COR-L47 (cell line): ENCODE results near the gene SLC25A46.
"Not testable (repeated sequence)": the region's sequence is repeated elsewhere in the genome, so short reads cannot be mapped to it uniquely, and the experiment has no call there.

ENCODE experiments used
- DNase-seq: peaks from one replicate; lab custom pipeline; 2025; lab: John Stamatoyannopoulos, UW

SLC25A46 gene

DNA sequence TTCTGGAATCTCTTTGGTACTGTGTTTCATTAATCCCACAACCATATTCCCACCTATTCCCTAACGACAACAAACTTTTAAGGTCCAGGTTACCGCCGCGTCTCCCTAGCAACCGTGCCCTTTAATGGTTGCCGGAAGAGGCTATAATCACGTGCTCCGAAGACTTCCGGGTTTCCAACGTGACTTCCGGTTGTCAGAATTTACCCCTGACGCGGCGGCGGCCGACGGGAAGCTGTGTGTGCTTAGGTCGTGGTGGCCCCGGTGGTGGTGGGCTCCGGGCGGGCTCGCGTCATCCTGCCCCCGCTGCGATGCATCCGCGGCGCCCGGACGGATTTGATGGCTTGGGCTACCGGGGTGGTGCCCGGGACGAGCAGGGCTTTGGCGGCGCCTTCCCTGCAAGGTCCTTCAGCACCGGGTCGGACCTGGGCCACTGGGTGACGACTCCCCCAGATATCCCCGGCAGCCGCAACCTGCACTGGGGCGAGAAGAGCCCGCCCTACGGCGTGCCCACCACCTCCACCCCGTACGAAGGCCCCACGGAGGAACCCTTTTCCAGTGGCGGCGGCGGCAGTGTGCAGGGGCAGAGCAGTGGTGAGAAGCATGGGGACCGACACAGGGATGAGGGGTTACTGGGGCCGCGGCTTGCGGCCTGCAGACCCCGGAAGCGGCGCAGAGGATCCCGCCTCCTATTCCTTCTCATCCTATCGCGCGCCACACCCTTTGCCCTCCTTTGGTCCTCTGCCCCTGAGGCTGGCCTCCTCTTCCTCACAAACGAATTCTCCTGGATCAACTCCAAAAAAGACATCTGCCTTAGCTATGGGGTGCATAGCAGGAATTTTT lies at the start of gene SLC25A46:
TSS of gene SLC25A46 (plus strand) at position 196 of the 840 bp plus-strand sequence. CDS start at position 309, 113 bp downstream.
- peak; percentile 79 for DNase-seq

DNA sequence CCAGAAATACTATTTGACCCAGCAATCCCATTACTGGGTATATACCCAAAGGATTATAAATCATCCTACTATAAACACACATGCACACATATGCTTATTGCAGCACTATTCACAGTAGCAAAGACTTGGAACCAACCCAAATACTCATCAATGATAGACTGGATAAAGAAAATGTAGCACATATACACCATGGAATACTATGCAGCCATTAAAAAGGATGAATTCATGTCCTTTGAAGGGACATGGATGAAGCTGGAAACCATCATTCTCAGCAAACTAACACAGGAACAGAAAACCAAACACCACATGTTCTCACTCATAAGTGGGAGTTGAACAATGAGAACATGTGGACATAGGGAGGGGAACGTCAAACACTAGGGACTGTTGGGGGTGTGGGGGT lies 48.2 kb upstream of the SLC25A46 start:
- not testable (repeated sequence) for DNase-seq

DNA sequence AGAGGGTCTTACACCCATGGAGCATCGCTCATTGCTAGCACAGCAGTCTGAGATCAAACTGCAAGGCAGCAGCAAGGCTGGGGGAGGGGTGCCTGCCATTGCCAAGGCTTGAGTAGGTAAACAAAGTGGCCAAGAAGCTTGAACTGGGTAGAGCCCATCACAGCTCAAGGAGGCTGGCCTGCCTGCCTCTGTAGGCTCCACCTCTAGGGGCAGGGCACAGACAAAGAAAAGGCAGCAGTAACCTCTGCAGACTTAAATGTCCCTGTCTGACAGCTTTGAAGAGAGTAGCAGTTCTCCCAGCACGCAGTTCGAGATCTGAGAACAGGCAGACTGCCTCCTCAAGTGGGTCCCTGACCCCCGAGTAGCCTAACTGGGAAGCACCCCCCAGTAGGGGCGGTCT lies 46.1 kb upstream of the SLC25A46 start:
- DNase-seq = not testable (repeated sequence)

DNA sequence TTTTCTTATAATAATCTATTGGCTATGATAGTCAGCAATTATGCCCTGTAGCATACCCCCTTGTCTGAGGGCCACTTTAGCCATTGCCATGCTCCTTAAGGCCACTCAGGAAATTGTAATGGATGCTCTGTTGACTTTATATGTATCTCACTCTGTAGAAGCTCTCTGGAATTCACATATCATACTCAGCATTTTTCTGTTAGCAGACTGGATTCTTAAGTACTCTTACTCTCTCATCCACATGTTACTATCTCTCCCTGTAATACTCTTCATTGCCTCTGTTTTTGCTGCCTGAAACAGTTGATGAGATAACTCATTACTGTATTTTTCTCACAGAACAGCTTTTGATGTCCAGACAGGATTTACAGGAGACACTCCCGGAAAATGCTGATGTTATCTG lies 36.5 kb upstream of the SLC25A46 start:
- no peak for DNase-seq

DNA sequence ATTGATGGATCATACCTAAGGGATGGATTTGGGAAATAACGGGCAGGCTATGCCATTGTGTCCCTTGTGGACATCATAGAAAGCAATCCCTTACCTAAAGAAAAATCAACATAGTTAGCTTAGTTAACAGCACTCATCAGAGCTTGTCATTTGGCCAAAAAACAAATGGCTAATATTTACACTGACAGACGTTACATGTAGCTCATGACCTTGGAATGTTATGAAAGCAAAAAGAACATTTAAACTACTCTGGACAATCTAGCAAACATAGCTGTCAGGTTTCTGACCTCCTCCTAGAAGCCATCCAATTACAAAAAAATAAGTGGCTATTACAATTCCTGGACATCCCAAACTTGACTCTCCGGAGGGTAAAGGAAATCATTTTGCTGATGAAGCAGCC lies 36.1 kb upstream of the SLC25A46 start:
- no peak for DNase-seq

DNA sequence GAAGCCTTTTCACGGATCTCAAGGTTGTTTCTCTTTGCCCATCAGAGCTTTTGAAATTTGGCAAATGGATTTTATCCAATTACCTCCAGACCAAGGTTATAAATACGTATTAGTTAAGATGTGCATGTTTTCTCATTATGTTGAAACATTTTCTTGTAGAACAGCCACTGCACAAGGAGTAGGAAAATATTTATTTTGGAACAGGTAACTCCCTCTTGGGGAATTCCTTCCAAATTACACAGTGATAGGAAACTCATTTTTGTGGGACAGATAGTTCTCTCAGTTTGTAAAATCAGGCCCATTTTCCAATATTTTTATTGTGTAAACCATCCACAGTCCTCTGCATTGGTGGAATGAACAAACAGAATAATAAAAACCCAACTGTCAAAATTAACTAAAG lies 35.3 kb upstream of the SLC25A46 start:
- DNase-seq = no peak

DNA sequence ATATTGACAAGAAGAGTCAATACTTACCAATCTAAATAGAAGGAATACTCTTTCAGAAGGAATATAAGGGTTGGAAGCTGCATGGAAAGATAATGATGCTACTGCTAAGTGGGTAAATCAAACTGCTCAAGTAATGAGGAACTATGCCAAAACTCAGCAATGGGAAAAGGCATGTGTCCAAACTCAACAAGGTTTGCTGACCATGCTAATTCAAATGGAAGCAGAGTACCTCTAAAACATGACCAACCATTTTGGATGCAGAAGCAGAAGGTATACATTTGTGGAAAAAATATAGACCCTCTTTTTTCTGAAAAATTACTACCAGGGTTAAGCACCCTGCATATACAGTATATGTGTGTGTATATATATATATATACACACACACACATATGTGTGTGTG lies 33.5 kb upstream of the SLC25A46 start:
- no peak for DNase-seq

DNA sequence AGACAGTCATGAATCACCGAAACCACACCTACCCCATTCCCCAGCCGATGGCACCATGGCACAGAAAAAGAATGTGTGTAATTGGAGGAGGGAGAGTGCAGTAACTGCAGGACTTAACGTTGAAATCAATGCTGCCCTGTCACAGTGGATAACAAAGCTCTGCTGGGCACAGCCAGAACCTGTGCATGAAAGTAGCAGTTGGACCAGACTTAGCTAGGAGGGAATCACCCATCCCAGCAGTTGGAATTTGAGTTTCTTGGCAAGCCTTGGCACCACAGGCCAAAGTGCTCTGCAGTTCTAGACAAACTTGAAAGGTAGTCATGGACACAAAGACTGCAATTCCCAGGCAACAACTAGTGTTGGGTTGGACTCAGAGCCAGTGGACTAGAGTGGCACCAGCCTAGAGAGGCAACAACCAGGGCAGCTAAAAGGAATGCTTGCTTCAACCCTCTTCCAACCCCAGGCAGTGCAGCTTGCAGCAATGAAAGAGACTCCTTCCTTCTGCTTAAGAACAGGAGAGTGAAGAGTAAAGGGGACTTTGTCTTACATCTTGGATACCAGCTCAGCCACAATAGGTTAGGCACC lies 31.5 kb upstream of the SLC25A46 start:
- no peak for DNase-seq

DNA sequence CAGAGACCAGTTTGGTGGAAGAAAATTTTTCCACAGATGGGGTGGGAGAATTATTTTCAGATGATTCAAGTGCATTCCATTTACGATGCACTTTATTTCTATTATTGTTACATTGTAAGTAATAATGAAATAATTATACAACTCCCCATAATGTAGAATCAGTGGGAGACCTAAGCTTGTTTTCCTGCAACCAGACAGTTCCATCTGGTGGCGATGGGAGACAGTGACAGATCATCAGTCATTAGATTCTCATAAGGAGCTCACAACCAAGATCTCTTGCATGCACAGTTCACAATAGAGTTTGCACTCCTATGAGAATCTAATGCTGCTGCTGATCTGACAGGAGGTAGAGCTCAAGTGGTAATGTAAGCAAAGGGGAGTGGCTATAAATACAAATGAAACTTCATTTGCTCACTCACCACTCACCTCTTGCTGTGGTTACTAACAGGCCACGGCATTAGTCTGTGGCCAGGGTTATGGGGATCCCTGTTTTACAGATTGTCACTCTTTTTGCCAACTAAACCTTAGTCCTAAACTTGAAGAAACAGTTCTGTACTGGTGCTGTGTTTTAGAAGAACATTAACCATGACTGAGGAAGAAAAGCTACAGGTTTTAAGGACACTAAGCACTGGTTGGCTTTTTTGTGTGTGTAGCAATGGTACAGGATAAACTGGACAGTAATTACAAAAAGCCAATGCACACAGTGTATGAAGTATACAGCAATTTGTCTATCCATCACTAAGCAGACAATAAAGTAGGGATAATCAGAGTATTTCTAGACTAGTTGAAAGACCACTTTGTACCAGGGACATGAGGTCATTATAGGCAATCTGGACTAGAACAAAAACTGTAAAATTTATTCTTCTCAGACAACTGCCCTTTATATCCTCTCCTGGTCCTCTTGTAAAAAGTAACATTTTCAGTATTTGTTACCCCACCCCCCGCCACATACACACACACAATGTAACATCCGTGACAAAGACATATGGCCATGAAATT lies 22.3 kb upstream of the SLC25A46 start:
- no peak for DNase-seq

DNA sequence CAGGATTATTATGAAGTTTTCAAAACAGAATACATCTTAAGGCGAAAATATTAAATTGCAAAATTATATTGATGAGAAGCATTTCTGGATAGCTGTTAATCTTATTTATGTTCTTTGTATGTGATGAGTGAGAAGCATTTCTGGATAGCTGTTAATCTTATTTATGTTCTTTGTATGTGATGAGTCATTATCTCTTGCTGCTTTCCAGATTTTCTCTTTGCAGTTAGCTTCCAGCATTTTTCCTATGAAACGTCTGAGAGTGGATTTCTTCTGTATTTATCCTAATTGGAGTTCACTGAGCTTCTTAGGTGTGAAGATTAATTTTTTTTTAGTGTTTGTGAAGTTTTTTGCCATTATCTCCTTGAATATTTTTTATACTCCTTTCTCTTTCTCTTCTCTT lies 20.5 kb upstream of the SLC25A46 start:
- no peak for DNase-seq

DNA sequence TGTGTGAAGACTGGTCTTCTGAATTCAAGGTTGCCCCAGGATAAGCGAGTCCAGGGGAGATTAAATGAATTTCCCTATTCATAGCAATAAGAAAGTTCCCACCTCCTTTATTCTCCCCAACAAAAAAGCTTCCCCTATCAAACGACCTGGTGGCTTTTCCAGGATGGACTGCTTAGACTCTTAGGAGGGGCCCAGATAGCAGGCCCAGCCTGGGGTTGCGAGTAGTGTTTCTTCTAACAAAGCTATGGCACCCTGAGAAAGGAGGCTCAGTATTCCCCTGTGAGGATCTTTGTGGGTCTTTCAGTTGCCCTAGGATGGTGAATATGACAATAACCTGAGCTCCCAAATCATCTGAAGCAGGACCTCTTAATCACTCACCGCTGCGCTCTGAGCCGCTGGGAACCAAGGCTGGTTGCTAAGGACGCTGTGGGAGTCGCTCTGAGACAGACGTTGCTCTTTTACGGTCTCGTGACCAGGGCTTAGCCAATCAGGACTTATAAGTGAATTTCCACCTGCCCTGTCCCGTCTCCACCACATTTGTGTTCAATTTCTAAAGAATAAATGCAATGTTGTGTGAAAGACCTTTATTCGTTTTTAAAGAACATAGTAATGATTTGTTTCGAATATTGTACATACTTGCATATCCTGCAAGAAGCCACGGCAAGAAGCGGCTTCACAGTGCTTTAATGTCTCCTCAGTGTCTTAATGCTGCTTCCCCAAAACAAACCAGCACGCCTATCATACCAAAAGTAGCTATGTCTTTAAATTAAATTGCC lies 12.4 kb upstream of the SLC25A46 start, which contains the start of gene TMEM232:
TSS of gene TMEM232 (minus strand) at position 423 of the 776 bp plus-strand sequence. CDS start 59,319 bp downstream, outside the sequence.
- peak; percentile 78 for DNase-seq

DNA sequence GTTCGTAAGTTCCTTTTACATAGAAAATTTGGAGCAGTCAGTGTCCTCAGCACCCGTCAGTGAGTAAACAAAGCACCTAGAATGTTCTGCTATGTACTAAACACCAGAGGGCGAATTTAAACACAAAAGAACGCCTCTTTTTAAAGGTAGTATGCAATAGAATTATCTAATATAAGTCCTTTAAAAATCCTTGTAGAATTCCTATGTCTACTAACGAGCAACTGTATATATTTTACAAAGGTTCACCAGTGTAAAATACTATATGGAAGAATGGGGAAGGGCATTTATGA lies 11.8 kb upstream of the SLC25A46 start:
- DNase-seq = no peak

DNA sequence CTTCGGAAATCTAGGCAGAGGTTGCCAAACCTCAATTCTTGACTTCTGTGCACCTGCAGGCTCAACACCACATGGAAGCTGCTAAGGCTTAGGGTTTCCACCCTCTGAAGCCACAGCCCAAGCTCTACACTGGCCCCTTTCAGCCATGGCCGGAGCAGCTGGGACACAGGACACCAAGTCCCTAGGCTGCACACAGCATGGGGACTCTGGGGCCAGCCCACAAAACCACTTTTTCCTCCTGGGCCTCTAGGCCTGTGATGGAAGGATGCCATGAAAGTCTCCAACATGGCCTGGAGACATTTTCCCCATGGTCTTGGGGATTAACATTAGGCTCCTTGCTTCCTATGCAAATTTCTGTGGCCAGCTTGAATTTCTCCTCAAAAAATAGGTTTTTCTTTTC lies 7.3 kb upstream of the SLC25A46 start:
- DNase-seq = not testable (repeated sequence)

DNA sequence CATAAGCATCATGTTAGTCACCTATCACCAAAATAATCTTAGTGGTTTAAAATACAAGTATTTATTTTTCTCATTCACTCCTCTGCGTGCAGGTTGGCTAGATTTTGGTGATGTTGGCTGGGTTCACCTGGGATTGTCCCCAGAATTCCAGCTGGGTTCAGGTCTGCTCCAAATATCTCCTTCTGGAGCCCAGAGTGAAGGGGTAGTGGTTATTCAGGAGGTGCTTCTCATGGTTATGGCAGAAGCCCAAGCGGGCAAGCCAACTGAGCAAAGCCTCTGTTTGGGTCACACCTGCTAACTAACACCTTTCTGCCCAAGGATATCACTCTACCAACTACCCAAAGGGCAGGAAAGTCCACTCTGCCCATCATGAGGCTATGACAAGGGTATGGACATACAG lies 4.7 kb upstream of the SLC25A46 start:
- no peak for DNase-seq

DNA sequence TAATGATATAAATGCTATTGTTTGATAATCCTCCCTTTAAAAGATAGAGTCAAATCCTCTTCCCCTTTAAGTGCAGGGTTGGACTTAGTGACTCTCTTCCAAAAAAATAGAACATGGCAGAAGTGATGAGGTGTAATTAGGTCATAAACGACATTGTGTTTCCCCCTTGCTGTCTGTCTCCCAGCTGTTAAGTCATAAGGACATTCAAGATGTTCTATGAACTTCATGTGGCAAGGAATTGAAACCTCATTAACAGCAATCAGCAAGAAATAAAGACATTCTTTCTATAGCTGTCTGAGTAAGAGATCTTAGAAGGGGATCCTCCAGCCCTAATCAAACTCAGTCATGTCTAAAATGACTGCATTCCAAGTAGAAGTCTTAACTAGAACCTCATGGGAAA lies 3.3 kb upstream of the SLC25A46 start:
- DNase-seq = no peak

DNA sequence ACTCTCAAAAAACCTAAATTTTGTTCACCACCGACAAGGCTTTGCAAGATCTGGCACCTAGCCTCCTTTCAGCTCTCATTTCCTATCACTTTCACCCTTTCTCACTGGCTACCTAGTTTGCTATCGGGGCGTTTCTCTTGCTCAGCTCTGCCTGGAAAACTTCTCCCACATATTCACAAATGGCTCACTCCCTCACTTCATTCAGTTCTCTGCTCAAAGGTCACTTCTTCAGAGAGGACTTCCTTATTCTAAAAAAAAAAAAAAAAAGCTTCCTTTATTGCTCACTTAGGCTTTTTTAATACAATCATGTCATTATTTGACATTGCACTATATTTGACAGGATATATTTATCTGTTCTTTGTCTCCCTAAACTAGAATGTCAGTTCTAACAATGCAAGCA lies 2.1 kb upstream of the SLC25A46 start:
- DNase-seq = no peak

DNA sequence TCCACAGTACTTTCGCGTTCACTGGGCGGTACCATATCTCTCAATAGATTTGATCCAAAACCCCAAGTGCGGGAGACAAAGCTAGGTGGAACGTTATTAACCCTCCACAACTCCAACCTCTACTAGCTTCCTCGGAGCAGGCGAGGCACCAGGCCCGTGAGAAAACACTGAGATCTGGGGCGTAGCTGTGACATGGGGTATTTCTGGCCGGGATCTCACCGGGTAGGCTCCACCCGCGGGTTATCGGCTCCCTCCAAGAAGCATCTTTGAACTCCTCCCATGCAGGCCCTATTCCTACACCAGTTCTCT lies 350 bp upstream of the SLC25A46 start:
- DNase-seq = no peak

DNA sequence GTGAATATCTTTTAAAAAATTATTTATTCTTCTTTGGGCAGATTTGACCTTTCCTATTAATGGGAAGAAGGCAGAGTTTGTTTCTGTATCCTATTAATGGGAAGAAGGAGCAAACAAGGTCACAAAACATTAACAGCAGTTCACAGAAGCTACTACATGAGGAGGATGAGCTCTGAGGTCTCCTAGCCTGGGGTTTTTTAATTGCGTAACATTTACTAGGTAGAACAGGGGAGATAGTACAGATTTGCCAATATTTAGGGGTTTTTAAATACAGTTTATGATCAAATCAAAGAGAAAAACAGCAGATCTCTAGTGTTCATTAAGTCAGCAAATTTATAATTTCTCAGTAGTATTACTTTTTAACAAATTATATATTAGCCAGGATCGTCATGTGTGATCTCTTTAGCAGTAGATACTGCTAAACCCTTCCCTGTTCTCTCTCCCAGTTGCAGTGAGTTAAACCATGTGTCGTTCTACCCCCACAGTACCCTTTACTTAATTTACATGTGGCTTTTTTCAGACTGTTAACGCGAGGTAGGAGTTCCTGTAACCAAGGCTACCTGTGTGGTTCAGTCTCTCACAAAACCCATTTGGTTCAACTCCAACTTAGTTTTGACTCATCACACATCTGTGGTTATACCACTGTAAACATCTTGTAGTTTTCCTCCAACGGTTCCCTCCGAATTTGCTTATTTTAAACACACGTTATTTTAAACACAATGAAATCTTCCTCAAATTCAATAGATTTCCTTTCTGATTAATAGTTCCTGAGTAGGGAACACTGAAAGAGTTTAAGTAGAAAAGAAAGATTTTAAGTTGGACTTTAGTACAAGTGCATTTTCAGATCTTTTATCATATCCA lies 13.3 kb downstream of the SLC25A46 start:
- no peak for DNase-seq

DNA sequence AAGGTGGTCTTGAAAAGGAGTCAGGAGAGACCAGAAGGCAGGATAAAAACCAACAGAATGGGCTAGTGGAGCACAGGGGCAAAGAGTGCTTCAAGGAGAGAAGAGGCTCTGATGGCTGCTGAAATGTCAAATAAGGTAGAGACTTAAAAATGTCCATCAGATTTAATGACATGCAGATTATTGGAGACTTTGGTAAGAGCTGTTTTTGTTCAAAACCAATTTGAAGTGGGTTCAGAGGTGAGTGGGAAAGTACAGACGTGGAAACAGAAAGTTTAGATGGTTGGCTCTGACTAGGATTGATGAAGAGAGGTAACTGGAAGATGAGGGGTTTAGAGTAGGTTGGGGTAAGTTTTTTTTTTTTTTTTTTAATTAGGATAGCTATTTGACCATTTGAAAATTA lies 14.1 kb downstream of the SLC25A46 start:
- no peak for DNase-seq

DNA sequence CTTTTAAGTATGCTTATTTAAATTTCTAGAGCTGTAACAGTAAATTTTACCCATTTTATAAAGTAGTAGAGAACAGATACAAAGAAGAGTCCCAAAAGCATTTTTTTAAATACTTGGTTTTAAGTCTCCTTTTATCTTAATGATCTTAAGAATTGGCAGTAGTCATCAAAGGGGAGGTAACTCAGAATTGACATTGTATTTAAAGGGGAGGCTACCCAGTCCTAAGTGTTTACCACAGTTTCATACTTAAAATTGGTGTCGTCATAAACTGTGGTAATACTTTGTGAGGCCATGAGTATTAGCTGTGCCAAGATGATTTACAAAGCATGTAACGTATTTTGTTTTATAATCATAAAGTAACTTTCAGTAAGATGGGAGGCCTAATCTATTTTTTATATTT lies 14.8 kb downstream of the SLC25A46 start:
- no peak for DNase-seq

DNA sequence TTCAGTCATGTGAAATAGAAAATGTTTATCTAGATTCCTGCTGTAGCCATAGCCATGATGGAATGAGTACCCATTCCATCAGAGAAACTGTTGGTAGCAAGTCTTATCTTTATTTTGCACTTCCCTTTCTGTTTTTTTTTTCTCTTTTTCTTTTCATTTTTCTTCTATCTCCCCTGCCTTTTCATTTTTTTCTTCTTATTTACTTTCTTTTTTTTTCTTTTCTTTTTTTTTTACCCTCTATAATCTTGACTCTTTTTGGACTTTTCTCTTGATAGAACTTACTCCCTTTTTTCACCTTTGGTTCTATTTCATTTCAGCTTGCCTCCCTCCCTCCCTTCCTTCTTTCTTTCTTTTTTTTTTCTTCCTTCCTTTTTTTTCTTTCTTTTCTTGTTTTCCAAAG lies 15.4 kb downstream of the SLC25A46 start:
- no peak for DNase-seq
